Measurements from ENCODE around the gene ABLIM3.

Gene ABLIM3

DNA sequence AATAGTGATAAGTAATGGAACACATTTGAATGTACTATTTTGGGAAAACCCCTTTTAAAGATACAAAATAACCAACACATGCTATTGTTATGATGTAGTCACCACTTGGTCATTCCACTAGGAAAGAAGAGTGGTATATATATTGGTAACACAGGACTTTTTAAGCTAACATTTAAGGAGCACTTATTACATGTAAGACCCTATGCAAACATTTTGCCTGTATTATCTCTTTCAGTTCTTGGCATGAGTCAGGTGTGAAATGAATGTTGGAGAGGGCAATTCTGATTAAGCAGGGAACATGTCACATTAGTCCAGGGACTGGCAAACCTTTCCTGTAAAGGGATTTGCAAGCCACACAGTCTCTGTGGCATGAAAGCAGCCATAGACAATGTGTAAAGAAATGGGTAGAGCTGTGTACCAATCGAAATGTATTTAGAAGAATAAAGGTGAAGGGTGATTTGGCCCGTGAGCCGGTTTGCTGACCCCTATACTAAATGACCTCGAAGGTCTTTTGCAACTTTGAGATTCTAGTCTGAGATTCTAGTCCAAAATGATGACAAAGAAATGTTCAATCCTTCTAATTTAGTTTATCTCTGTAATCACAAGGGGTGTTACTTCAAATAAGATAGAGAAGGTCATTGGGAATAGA, 15.3 kb downstream of the ABLIM3 start:
- DNase-seq (ENCODE audit: low read depth in 4 of 4, low spot score in 1 of 4): no peak

DNA sequence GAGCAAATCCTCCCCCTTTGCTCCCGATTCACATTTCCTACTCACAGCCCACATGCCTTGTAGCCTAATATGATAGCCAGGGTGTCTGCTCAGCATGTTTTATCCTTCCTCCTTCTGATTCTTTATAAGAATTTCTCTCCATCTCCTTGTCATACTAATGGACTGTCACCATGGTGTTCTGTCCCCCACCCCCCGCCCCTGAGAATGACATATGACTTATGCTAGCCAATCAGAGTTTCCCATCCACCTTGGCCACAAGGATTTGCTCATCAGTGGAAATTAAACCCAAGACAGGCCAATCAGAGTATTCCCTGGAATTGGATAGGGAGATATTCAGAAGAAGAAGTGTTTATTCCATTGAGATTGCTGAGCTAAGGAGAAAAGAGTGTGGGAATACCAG, 16.0 kb downstream of the ABLIM3 start:
- DNase-seq (ENCODE audit: low read depth in 4 of 4, low spot score in 1 of 4): no peak

DNA sequence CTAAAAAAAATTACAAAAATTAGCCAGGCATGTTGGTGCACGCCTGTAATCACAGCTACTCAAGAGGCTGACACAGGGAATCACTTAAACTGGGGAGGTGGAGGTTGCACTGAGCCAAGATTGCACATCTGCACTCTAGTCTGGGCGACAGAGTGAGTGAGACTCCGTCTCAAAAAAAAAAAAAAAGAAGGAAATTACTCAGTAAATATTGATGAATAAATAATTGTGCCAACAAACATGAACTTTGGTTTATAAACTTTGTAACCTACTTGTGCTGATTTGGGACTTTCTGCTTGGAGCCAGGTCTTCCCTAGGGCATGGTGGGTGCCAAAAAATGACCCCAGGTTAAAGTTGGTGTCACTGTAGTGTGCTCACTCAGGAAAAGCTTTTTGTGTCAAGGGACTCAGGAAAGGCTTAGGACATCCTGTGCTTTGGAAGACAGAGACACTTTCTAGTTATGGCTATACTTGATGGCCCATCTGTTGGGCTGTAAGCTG, 19.0 kb downstream of the ABLIM3 start:
- no peak for DNase-seq (ENCODE audit: low read depth in 4 of 4, low spot score in 1 of 4)

DNA sequence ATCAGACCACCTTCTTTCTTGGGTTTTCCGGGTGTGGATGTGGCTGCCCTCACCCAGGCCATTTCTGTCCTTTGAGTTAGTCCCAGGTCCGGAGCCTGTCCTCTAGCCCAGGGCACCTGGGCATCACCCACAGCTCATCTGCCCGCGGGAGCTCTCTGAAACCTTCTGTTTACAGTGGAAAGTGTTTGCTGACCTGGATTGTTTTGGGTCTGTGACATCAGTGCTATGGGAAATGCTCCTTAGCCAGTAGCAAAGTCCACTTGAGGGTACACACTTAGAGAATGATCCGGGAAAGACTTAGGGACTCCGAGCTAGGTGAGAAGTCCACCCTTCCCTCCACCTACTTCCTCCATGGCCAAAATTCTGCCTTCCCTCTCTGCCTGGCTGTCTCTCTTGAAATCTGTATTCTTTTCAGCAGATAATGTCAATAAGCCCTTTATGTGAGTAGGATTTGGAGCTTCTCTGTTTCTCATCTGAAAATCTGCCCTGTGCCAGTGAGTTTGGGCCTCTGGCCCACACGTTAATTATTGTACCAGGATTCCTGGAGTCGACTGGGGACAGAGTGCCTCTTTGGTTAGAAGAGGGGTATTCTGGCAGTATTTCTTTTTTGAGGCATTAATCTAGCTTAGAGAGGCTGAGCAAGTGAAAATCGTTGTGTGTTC, 19.9 kb downstream of the ABLIM3 start:
- no peak for DNase-seq (ENCODE audit: low read depth in 4 of 4, low spot score in 1 of 4)

DNA sequence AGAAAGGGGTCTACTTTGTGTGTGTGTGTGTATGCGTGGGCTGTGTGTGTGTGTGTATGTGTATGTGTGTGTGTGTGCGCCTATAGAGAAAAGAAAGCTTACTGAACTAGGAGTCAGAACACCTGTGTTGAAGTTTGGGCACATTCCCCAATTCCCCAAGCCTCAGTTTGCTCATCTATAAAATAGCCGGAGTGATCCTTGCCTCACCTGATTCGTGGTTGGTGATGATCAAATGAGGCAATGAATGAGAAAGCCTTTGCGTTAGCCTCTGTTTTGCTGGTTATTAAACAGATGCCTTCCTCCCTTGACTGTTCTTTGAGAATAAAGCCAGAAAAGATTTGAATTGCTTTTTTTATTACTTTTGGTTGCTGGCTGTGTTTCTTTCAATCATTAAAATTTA, 20.6 kb downstream of the ABLIM3 start:
- no peak for DNase-seq (ENCODE audit: low read depth in 4 of 4, low spot score in 1 of 4)

DNA sequence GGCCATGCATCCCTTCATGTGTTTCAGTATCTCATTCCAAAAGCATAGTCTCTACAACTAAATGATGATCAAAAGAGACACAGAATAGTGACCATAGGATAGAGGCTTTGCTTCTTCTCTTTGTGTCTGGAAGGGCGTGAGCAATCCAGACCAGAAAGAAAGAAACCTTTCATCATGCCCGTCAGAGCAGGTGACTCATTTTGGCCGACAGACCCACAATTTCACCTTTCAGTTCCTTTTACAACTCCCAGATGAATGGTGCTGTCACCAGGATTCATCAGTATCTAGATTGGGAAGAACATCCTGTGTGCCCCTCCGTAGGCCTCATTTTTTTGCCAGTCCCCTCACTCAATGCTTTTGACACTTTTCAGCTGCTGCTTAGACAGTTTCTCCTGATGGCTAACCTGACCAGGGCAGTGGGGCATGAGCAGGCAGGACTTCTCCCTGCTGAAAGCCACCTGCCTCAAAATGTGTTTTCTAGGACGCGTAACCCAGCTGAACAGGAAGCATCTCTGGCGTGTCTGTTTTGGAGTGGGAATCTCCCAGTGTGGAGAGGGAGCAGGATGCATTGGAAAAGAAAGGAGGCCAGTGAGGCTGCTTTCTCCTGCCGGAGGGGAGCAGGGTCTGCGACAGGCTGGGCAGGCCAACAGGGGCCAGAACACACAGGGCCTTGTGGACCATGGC, 21.2 kb downstream of the ABLIM3 start:
- no peak for DNase-seq (ENCODE audit: low read depth in 4 of 4, low spot score in 1 of 4)

DNA sequence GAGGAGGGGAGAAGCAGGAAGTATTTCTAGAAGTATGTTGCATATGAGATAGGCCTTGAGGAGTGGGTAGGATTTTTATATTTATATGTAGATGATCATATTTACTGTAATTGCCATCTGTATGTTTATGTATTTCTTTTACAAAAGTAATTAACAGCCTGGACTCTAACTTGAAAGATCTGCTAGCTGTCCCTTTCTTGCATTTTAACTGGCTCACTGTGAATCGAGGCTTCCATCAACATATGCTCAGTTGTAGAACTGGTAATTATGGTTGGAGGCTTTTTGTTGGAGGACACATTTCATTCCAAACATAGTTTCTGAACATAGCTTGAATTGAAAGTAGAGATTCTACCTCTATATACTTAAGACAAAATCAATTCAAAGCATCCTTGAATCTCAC, 23.4 kb downstream of the ABLIM3 start:
- DNase-seq (ENCODE audit: low read depth in 4 of 4, low spot score in 1 of 4): no peak

DNA sequence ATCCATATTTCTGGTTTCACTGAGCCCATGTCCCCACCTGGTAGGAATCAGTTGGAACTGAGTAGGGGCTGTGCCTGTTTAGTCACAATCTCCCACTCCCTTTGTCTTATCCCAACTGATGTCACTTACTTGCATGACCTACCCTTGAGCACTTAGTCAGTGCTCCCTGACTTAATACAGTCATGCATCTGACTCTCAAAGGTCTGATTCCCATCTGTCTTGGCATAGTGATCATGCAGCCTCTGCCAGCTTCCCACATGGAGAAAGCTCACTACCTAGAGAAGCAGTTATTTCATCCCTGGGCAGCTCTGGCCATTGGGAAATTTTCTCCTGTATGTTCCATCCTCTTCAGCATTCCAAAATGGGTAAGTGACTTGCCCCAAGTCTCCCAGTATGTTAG, 24.8 kb downstream of the ABLIM3 start:
- no peak for DNase-seq (ENCODE audit: low read depth in 4 of 4, low spot score in 1 of 4)

DNA sequence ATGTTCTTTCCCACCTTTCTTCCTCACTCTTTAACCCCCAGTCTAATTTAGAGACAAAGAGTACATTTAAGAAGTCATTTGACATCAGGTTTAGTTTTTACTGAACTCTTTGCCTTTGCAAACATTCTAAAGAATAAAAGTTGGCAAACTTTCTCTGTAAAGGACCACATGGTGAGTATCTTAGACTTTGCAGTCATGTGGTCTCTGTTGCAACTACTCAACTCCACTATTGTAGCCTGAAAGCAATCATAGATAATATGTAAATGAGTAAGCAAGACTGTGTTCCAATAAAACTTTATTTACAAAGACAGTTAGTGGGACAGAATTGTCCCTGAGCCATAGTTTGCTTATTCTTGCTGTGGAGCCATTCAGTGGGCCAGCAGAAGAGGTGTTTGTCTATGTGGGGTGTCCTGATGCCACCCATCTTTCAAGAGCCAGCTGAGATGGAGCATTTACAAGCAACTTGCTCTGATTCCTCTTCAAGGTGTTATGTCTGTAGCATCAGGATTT, 25.4 kb downstream of the ABLIM3 start:
- no peak for DNase-seq (ENCODE audit: low read depth in 4 of 4, low spot score in 1 of 4)

DNA sequence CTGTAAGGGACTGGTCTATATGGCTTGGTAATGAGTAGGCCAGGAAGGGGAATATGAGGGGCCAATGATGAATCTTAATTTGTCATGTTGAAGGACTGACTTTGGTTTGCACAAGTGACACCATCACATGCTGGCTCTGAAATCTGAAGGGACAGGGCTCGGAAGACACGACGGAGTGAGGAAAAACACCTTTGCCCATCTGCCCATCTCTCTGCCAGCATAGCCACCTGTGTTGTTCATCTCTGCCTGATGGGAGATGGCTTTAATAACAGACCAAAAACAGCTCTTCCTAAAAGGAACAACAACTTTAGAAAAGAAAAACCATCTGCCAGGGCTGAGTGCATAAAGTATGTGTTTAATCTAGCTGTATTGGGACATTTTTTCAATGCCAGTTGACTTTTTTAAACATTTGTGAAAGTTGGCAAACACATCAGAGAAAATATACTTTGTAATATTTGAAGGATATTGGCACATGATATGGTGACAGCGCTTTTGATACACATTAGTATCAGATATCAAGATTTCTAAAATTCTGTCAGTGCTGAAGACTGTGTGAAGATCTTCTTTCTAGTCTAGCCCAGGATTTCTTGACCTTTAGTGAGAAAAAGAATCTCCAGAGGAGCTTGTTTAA, 27.1 kb downstream of the ABLIM3 start:
- no peak for DNase-seq (ENCODE audit: low read depth in 4 of 4, low spot score in 1 of 4)

DNA sequence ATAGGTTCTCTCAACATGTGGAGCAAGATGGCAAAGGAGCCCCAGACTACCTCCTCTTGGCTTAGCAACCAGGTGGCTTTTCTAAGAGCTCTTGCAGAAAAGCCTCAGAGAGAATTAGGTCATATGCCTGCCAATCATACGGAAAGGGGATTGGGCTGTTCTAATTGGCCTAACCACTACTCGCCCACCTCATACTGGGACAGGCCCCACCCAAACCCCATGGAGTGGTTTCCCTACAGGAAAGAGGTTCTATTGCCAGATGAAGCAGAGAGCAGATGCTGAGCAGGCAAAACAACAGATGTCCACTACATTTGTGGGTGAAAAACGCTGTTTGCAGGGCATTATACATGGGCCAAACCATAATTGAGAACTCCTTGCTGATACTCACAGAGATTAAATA, 29.0 kb downstream of the ABLIM3 start:
- DNase-seq (ENCODE audit: low read depth in 4 of 4, low spot score in 1 of 4): no peak

DNA sequence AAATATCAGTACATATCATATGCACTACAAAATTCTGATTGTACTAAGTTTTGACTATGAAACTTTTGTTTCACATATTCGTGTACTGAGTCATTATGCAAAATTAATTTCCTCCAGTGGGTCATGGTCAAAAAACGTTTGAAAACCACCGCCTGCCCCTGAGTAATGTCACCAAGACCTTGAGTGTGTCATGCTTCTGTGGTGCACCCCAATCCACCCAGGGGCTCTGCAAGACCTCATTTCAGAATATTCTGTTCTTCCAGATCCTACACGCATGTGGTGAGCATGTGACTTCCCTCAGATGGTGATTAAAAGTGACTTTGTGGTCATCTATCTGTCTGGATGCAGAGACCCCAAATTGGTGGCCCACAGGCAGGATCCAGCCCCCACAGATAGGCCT, 31.0 kb downstream of the ABLIM3 start:
- no peak for DNase-seq (ENCODE audit: low read depth in 4 of 4, low spot score in 1 of 4)

DNA sequence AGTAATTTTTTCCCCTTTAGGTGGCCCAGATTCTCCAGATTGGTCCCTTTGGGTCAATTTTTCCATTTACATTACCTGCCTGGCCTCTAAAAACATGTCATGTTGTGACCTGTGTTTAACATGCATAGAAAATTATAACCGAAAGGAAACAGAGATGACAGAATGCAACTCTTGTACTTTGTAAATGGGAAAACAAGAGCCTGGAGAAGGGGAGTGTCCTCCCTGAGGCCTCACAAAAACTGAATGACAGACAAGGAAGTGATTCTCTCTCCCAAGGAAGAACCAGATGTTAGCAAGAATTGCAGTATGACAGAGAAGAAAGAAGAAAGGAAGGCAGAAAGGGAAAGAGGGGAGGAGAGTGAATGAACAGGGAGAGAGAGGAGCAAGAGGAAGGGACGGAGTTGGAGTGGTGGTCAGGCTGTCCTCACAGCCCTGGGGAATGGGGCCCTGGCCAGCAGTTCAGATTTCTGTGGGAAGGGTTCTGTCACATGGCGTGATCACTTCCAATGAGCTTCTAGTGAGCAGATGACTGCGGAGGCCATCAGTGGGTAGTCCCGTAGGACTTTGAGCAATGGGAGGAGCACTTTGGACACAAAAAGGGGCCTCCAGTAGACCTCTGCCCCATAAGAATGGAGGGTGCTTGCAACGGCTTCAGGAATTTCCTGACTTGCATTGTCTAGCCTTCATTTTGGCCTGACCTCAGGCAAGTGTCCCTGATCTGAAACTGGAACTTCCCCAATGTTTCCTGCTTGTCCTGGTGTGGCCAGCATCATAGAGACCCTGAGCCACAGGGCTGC, 31.6 kb downstream of the ABLIM3 start:
- no peak for DNase-seq (ENCODE audit: low read depth in 4 of 4, low spot score in 1 of 4)

DNA sequence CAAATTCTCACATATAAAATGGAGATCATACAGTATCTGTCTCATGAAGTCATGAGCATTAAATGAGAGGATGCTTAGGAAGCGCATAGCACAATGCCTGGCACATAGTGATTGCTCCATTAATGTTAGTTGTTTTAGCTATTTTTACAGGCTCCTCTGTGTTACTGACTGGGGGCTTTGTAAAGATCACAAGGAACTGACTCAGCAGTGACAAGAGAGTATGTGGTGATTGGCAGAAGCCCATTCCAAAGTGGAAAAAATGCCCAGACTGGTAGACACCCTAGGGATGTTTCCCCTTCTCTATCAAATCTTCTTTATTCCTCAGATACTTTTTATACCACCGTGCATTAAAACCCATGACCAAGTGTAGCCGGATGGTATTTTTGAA, 33.5 kb downstream of the ABLIM3 start:
- no peak for DNase-seq (ENCODE audit: low read depth in 4 of 4, low spot score in 1 of 4)

DNA sequence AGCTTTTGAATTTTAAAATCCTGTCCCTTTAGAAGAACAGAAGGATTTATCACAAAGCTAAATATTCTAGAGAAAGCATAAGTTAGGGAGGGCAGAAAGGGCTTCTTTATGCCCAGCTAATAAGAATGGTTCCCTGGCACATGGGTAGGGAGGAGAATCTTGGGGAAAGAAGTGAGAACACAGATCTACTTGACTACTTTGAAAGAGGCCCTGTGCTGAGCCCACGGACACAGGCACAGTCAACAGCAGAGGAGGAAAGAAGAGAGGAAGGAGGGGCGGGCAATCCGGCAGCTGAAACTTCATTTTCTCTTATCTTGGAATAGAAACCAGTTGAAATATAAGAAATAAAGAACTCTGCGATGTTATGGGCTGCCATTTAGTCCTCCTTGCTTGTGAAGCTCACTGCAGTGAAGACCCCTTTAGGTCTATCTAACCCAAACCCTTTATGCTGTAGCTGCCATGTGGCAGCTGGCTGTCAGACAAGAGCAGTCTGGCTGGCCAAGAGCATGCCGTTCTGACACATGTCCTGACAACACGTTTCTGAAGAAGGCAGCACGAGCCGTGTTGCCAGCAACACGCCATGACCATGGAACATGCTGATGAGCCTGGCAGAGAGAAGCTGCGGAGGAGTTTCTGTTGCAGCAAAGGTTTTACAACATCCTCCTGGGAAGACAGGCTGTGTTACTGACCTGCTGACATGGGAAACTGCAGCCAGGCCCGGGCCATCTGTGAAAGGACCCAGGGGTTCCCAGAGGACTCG, 34.2 kb downstream of the ABLIM3 start:
- DNase-seq (ENCODE audit: low read depth in 4 of 4, low spot score in 1 of 4): no peak

DNA sequence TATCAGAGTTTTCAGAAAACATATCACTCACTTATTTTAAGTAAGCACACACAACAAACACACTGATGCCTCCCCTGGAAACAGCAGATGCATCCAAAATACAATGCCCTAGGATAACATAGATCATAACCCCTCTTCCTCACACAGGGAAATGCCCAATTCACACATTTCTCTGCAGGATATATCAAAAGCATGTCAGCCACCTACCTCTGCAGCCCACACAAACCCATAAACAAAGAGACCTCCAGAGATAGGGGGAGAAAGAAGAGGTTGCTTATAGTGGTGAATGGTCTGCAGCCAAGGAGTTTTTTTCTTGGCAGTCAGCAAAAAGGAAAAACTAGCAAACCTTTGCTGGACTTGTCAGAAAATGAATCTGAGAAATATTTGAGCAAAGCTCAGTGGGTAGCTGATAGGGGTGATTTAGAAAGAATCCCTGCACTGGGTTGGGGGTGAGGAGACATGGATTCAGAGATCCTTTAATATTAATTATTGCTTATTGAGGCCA, 36.1 kb downstream of the ABLIM3 start:
- DNase-seq (ENCODE audit: low read depth in 4 of 4, low spot score in 1 of 4): no peak

DNA sequence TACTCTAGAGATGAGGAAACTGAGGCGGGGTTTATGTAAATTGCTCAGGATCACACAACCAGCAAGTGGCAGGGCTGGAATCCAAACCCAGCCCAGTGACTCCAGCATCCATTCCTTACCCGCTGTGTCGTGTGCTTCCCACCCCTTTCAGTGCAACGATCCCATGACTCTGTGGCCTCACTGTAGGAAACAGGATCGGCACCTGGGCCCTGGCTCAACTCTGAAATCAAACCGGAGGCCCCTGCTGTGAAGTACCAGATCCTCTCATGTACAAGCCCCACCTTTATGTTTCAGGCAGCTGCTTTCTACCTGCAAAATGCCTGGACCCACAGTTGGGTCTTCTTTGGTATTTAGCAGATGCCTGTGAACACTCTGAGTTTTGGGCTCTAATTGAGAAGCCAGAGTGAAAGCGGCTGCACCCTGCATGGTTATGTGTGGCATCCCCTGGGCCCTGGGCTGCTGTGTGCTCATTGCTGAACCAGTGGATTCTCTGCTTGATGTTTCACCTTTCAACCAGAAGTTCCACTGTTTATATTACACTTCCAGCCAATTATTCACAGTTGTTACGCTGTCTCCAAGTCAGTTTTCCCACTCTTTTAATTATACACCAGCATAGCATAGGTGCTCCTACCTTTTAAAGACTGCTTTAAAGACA, 36.7 kb downstream of the ABLIM3 start:
- DNase-seq (ENCODE audit: low read depth in 4 of 4, low spot score in 1 of 4): no peak

DNA sequence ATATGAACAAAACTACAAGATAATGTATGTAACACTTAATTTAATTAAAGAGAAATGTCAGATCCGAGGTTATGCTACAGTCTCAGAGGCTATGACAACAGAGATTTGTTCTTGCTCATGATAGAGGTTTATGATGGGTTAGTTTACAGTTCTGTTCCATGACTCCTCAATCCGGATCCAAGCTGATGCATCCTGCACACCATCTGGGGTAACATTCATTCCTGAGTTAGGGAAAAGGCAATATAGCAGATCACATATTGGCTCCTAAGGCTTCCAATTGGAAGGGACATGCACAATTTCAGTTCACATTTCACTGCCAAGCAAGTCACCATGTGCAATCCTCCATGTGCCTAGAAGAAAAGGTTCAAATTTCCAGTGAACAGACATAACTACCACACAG, 40.4 kb downstream of the ABLIM3 start:
- DNase-seq (ENCODE audit: low read depth in 4 of 4, low spot score in 1 of 4): no peak

DNA sequence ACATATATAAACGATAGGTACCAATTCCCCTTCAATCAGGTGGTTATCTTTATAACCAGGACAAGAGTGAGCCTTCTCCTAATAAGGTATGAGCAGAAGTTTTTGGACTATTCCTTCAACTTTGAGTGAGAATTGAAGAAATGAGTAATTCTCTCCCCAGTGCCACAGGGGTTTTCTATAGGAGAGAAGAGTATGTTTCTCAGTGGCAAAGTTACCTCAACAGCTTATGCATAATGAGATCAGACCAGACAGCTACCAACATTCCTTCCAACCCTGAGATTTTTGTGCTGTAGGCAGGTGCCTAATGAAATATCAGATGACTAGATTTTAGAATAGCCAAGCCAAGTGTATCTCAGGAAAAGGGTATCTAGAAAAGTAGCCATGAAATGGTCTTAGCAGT, 40.9 kb downstream of the ABLIM3 start:
- no peak for DNase-seq (ENCODE audit: low read depth in 4 of 4, low spot score in 1 of 4)

DNA sequence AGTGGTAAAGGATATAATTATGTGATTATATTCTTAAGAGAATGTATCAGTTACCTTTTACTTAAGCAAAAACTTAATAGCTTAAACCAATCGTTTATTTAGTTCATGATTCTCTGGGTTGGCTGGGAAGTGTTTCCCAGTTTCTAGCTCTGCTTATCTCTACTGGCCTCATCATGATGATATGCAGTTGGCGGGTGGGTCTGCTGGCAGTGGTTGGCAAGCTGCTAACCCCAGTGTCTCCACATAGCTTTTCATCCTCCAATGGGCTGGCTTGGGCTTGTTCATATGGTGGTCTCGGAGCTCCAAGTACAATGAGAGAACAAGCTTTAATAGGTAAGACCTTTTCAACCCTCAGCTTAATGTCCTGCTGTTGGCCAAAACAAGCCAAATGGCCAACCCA, 43.8 kb downstream of the ABLIM3 start:
- no peak for DNase-seq (ENCODE audit: low read depth in 4 of 4, low spot score in 1 of 4)

All from stimulated activated CD4-positive, alpha-beta T cell treated with anti-CD3 and anti-CD28 coated beads, Interleukin-1b, Interleukin-23, amount 100 ng/mL, for 24 hours (primary cell).